A549 (cell line): ENCODE data around the gene RBM4B.

Experiments used
- CTCF ChIP-seq: fragments of >200 bp; sonication (Bioruptor Twin); formaldehyde crosslinking; IDR thresholded peaks from 3 replicates; pipeline ENCODE4 v1.5.1; 2016
- HDAC2 ChIP-seq: fragments of 200-600 bp; sonication (generic); IDR thresholded peaks from 2 replicates; pipeline ENCODE4 v1.6.1; 2016
- RAD21 ChIP-seq, 2 experiments: fragments of >200 bp in 1 of 2; sonication (Bioruptor Twin) in 1 of 2; formaldehyde crosslinking in 1 of 2; IDR thresholded peaks in 1 of 2; conservative IDR thresholded peaks in 1 of 2; 2 replicates in 1 of 2; 3 replicates in 1 of 2; pipeline ENCODE4 v1.6.1; 2012 to 2018; ENCODE audit warnings: inconsistent platforms in 1 of 2
- REST ChIP-seq: fragments of 200-600 bp; sonication (generic); IDR thresholded peaks from 2 replicates; pipeline ENCODE4 v1.6.1; 2016; ENCODE audit warnings: antibody characterized with exemption, mild to moderate bottlenecking, moderate library complexity

GRCh38 chr11:66717925-66718319 is 40.2 kb upstream of the RBM4B start:
- TF ChIP-seq CTCF (no peak), REST (no peak), HDAC2 (no peak), RAD21 (conservative IDR thresholded peaks at IDR 0.05 in 1 of 2, IDR thresholded peaks at IDR 0.05 in 1 of 2) (no peak)
